ENCODE measurements around the gene EYA3. TPM values are rescaled to one million over a fixed set of nuclear protein-coding genes. Genes with fewer than 3 reads are reported as not detected.

The EYA3 gene
- total and polyA plus RNA-seq, 2 of the 8 experiments (the other 6 are each of a cell fraction or from before 2014, with no cell fraction given): 15.0 to 33.9 TPM

- H3K9me3 ChIP-seq (ENCODE audit: insufficient read depth in 2 of 2, low read depth in 1 of 2, low read length in 1 of 2): no peaks in the 10 kb centered on the region
- no peak overlapping the region for H3K27ac ChIP-seq (ENCODE audit: low read depth, low read length)
- no peak overlapping the region for H3K4ac ChIP-seq (replicated peaks; ENCODE audit: insufficient read length, low read depth, low read length)
- CTCF ChIA-PET (ENCODE audit: partially characterized antibody): interaction anchor here (0.5 to 9.7 kb wide), 39 partner anchors 10 to 490 kb away, joined by 3 to 80 read pairs (median 5); no protein-coding TSS in a partner anchor
- peak overlapping the region; percentile 25; the same call in 1 of the 2 replicates for H2AFZ ChIP-seq (ENCODE audit: low read length)
- H3K56ac ChIP-seq (replicated peaks; ENCODE audit: insufficient read length, low read depth, low read length): no peak overlapping the region
- no peaks in the 10 kb centered on the region for H3K27me3 ChIP-seq (replicated peaks in 1 of 4; ENCODE audit: control insufficient read depth in 3 of 4, extremely low read depth in 1 of 4, insufficient read depth in 3 of 4, low read length in 3 of 4)
- H2BK5ac ChIP-seq (ENCODE audit: low read depth, low read length): no peak overlapping the region
- peaks cover 3% of the 10 kb centered on the region; the same call in 1 of the 2 replicates for H3K79me1 ChIP-seq (ENCODE audit: low read depth, low read length)
- H3K79me2 ChIP-seq (ENCODE audit: control insufficient read depth in 1 of 2, insufficient read depth in 2 of 2, low read length in 2 of 2): peaks cover 12 to 18% of the 10 kb centered on the region in 2 experiments
- H3K36me3 ChIP-seq (ENCODE audit: control insufficient read depth in 2 of 4, insufficient read depth in 4 of 4, low read length in 3 of 4): no peaks in the 10 kb centered on the region
- H2BK20ac ChIP-seq (ENCODE audit: low read length): no peak overlapping the region
- H4K8ac ChIP-seq (ENCODE audit: extremely low read depth, insufficient read depth, low read length): no peak overlapping the region
- POLR2A ChIA-PET (ENCODE audit: partially characterized antibody): interaction anchor here (1.0 to 1.3 kb wide), 3 partner anchors 21 to 105 kb away, joined by 3 read pairs; no protein-coding TSS in a partner anchor
- no peak overlapping the region for H3K9ac ChIP-seq (replicated peaks in 1 of 4; ENCODE audit: extremely low read depth in 1 of 4, low read depth in 3 of 4, low read length in 3 of 4)
- no peak overlapping the region for H3K4me3 ChIP-seq (ENCODE audit: extremely low read depth in 1 of 4, insufficient read depth in 2 of 4, low read depth in 3 of 4, low read length in 4 of 4)
- peak; percentile 78 for FAIRE-seq
- no peaks in the 10 kb centered on the region for H4K20me1 ChIP-seq (replicated peaks in 1 of 2; ENCODE audit: control insufficient read depth in 1 of 2, insufficient read depth in 2 of 2, low read length in 2 of 2)
- no peak overlapping the region for H2AK5ac ChIP-seq (ENCODE audit: low read depth, low read length)
- H2BK15ac ChIP-seq (ENCODE audit: low read length): peak overlapping the region; percentile 53; the same call in 1 of the 2 replicates
- no peak overlapping the region for H3K23ac ChIP-seq (ENCODE audit: insufficient read length)
- H3K4me2 ChIP-seq (ENCODE audit: insufficient read depth in 1 of 2, low read depth in 2 of 2, low read length in 2 of 2): no peak overlapping the region
- peaks cover 8% of the 10 kb centered on the region for H3K23me2 ChIP-seq (ENCODE audit: low read depth, low read length)
- WGBS, 2 experiments (ENCODE audit: extremely low coverage in 1 of 2, insufficient coverage in 1 of 2, insufficient read length in 1 of 2, insufficient replicate concordance in 2 of 2, low coverage in 1 of 2, low lambda C conversion rate in 2 of 2, missing lambda C conversion rate in 1 of 2): 54% methylated on average over 6 of the region's 6 CpGs; no CpG with 5 or more reads in 1 of the 2 experiments
- H2BK12ac ChIP-seq (ENCODE audit: low read depth, low read length): no peak overlapping the region
- H3K4me1 ChIP-seq (replicated peaks in 1 of 4; ENCODE audit: control insufficient read depth in 3 of 4, insufficient read depth in 4 of 4, low read length in 3 of 4): peaks cover 0 to 1% (median 0%) of the 10 kb centered on the region in 4 experiments; a peak in 1 of 7 replicates
- H4K5ac ChIP-seq (ENCODE audit: insufficient read length, low read depth, low read length): no peak overlapping the region
- no peak overlapping the region for H4K91ac ChIP-seq (replicated peaks; ENCODE audit: insufficient read length, low read length)
- H2BK120ac ChIP-seq (replicated peaks; ENCODE audit: low read depth, low read length): no peak overlapping the region
- H3K18ac ChIP-seq (ENCODE audit: extremely low read depth, low read length): no peak overlapping the region
- DNase-seq (ENCODE audit: low read depth in 1 of 2, low spot score in 2 of 2): peak in 1 of 2 experiments; percentile 84
- no peak overlapping the region for H3K14ac ChIP-seq (ENCODE audit: insufficient read length)
- TF ChIP-seq RAD21 (IDR thresholded peaks at IDR 0.05 in 1 of 2, conservative IDR thresholded peaks at IDR 0.05 in 1 of 2; ENCODE audit: low read depth in 2 of 2, low read length in 2 of 2): peak; percentile 76 to 82
- TF ChIP-seq CTCF (IDR thresholded peaks at IDR 0.05; ENCODE audit: control extremely low read depth in 1 of 3, insufficient read depth in 1 of 3, low read depth in 1 of 3, low read length in 3 of 3): peak in 2 of 3 experiments; percentile 71 to 81; a peak in 3 of 4 replicates
- TF ChIP-seq EP300 (IDR thresholded peaks at IDR 0.05; ENCODE audit: borderline replicate concordance in 1 of 2, low read depth in 2 of 2, low read length in 2 of 2): no peak
These were observed 2.8 kb upstream of the EYA3 start for GRCh38 chr1:28091043-28091781.

Measured in H1 (cell line).